Sigmoid colon (tissue), 7 donors: ENCODE measurements around the gene SIRT2. TPM values are rescaled to one million over a fixed set of nuclear protein-coding genes. Genes with fewer than 3 reads are reported as not detected.
A peak's percentile ranks its signal among the peaks of the same experiment; 100 is the strongest.
"Not testable (repeated sequence)": the region's sequence is repeated elsewhere in the genome, so short reads cannot be mapped to it uniquely, and the experiment has no call there.

Source experiments
- DNase-seq: peaks from one replicate; pipeline ENCODE4 v3.0.0-alpha.2; 2019
- H3K27ac ChIP-seq, 4 donors: fragments of 200-600 bp; sonication (generic); one replicate each; pipeline ENCODE4 v1.5.1; 2016 to 2019; ENCODE audit warnings: mild to moderate bottlenecking in 1 of 4
- H3K27me3 ChIP-seq, 3 donors: fragments of 200-600 bp; sonication (generic); one replicate each; pipeline ENCODE4 v1.5.1; 2019; ENCODE audit warnings: mild to moderate bottlenecking in 1 of 3
- H3K36me3 ChIP-seq, 4 donors: fragments of 200-600 bp; sonication (generic); one replicate each; pipeline ENCODE4 v1.5.1; 2016 to 2019
- H3K4me1 ChIP-seq, 4 donors: fragments of 200-600 bp; sonication (generic); one replicate each; pipeline ENCODE4 v1.5.1; 2017 to 2019
- H3K4me3 ChIP-seq, 4 donors: fragments of 200-600 bp; sonication (generic); one replicate each; pipeline ENCODE4 v1.5.1; 2017 to 2019; ENCODE audit warnings: mild to moderate bottlenecking in 2 of 4, moderate library complexity in 1 of 4
- H3K9me3 ChIP-seq, 4 donors: fragments of 200-600 bp in 3 of 4; sonication (generic) in 3 of 4; one replicate each; pipeline versions ENCODE4 v1.5.1 to v1.6.1; 2013 to 2019
- CTCF ChIP-seq, 4 experiments: fragments of 450-650 bp in 3 of 4; fragments of 200-600 bp in 1 of 4; IDR thresholded peaks; one replicate each; pipeline ENCODE4 v1.5.1; 2016 to 2019; ENCODE audit warnings: antibody characterized with exemption in 4 of 4, mild to moderate bottlenecking in 3 of 4, moderate library complexity in 2 of 4
- EP300 ChIP-seq, 4 donors: sonication (generic); formaldehyde crosslinking; IDR thresholded peaks; one replicate each; pipeline ENCODE4 v1.6.1; 2017; ENCODE audit warnings: antibody characterized with exemption in 4 of 4
- POLR2A ChIP-seq, 2 donors: fragments of 450-650 bp; IDR thresholded peaks; one replicate each; pipeline ENCODE4 v1.6.1; 2016; ENCODE audit warnings: antibody characterized with exemption in 2 of 2, mild to moderate bottlenecking in 2 of 2, moderate library complexity in 2 of 2
- POLR2AphosphoS5 ChIP-seq, 4 donors: sonication (generic); formaldehyde crosslinking; IDR thresholded peaks; one replicate each; pipeline ENCODE4 v1.6.1; 2017; ENCODE audit warnings: antibody characterized with exemption in 4 of 4
- WGBS, 2 donors: extraction: QIAGEN DNeasy Blood & Tissue Kit; methylation state at CpG; one replicate each; pipeline ENCODE4 v1.1.7; 2013; 5-methylcytosine and 5-hydroxymethylcytosine counted together
- intact Hi-C: fragments of 100-400 bp; cut with DNase I; formaldehyde crosslinking; loops from one replicate; pipeline ENCODE4 v1.15.1; 2023
- polyA plus RNA-seq, 3 donors: library from polyadenylated mRNA; stranded (reverse); fragments of 200-250 nt; gene quantifications; one replicate each; pipeline ENCODE4 v1.2.3, GENCODE V29; 2013
- total RNA-seq, 4 donors: library from RNA; depleted of rRNA; stranded (reverse); fragments of >200 nt; gene quantifications; one replicate each; pipeline ENCODE4 v1.1.0, GENCODE V29; 2016
- donor health status: healthy with polysubstance abuse.
- donor health status: Bipolar disorder and iron deficiency.
- donor health status: healthy.

The SIRT2 gene
- total and polyA plus RNA-seq, 7 donors = 36.2 to 92.7 (median 65.5) TPM

- no peaks in the 10 kb centered on the region for H3K27me3 ChIP-seq
- no peaks in the 10 kb centered on the region for H3K9me3 ChIP-seq
- peaks cover 0 to 53% (median 44%) of the 10 kb centered on the region in 4 donors for H3K4me1 ChIP-seq
- intact Hi-C loops = loop anchor here (1.0 to 10.0 kb wide), 4 partner anchors 69 to 186 kb away; partner anchors contain the start of gene ACTN4
- H3K27ac ChIP-seq = peak overlapping the region; percentile 88 to 98 (median 94)
- H3K4me3 ChIP-seq = peak overlapping the region; percentile 65 to 91 (median 76)
- H3K36me3 ChIP-seq = peaks cover 7 to 51% (median 28%) of the 10 kb centered on the region in 4 donors
- no peak for TF ChIP-seq CTCF (IDR thresholded peaks at IDR 0.05)
- no peak for TF ChIP-seq POLR2AphosphoS5 (IDR thresholded peaks at IDR 0.05)
- TF ChIP-seq EP300 (IDR thresholded peaks at IDR 0.05) = no peak
- TF ChIP-seq POLR2A (IDR thresholded peaks at IDR 0.05) = no peak
- WGBS, 2 donors = 1 to 3% methylated on average over 16 of the region's 16 CpGs
- peak; percentile 87 for DNase-seq
Observed at GRCh38 chr19:38831142-38831605, 68.2 kb downstream of the SIRT2 start.

GRCh38 chr19:38830039-38830733 is 69.2 kb downstream of the SIRT2 start:
- WGBS, 2 donors = 63 to 84% methylated on average over 4 of the region's 4 CpGs
- Histone ChIP-seq H3K4me3 (peak overlapping the region in 2 of 4 donors; percentile 80 to 91), H3K36me3 (peaks cover 7 to 49% (median 25%) of the 10 kb centered on the region in 4 donors), H3K4me1 (peaks cover 0 to 48% (median 34%) of the 10 kb centered on the region in 4 donors), H3K27me3 (no peaks in the 10 kb centered on the region), H3K9me3 (no peaks in the 10 kb centered on the region), H3K27ac (peak overlapping the region; percentile 88 to 98 (median 94))
- TF ChIP-seq POLR2AphosphoS5 (IDR thresholded peaks at IDR 0.05) (no peak), CTCF (IDR thresholded peaks at IDR 0.05) (no peak), POLR2A (IDR thresholded peaks at IDR 0.05) (no peak), EP300 (IDR thresholded peaks at IDR 0.05) (no peak)
- DNase-seq = no peak
- intact Hi-C loops = loop anchor here (5.0 to 10.0 kb wide), 3 partner anchors 93 to 185 kb away; partner anchors contain the start of gene ACTN4

GRCh38 chr19:38829203-38829602 is 70.2 kb downstream of the SIRT2 start:
- H3K27ac ChIP-seq, H3K9me3 ChIP-seq, DNase-seq, H3K4me3 ChIP-seq, H3K27me3 ChIP-seq, intact Hi-C loops: not testable (repeated sequence)
- WGBS, 2 donors = 88 to 94% methylated on average over 7 of the region's 7 CpGs
- Histone ChIP-seq H3K4me1 (peaks cover 0 to 39% (median 31%) of the 10 kb centered on the region in 4 donors), H3K36me3 (peaks cover 7 to 49% (median 25%) of the 10 kb centered on the region in 4 donors)

Other genes starting within 250 kb of the SIRT2 start
- gene CAPN12, start 155.1 kb downstream of the SIRT2 start, total RNA-seq = 1 to 10 TPM in 1 of 4 donors, under 1 TPM in 2, not detected in 1; 0.33 to 3.0 (median 0.54) TPM
- 10 to 100 TPM in 1 of 3 donors, 1 to 10 TPM in 2; 5.3 to 14.3 (median 6.0) TPM for gene CAPN12, start 155.1 kb downstream of the SIRT2 start, polyA plus RNA-seq
- not detected for gene LGALS7, start 126.1 kb downstream of the SIRT2 start, total RNA-seq
- gene LGALS7, start 126.1 kb downstream of the SIRT2 start, polyA plus RNA-seq = not detected
- 1 to 10 TPM in 1 of 4 donors, not detected in 3; 3.0 TPM for gene LGALS7B, start 110.4 kb downstream of the SIRT2 start, total RNA-seq
- 1 to 10 TPM in 1 of 3 donors, not detected in 2; 1.2 TPM for gene LGALS7B, start 110.4 kb downstream of the SIRT2 start, polyA plus RNA-seq
- gene LGALS4, start 86.7 kb downstream of the SIRT2 start, total RNA-seq = 10 to 100 TPM in 1 of 4 donors, 1 to 10 TPM in 2, under 1 TPM in 1; 0.33 to 13.2 (median 4.4) TPM
- 1,000 to 10,000 TPM; 2,620 to 9,832 (median 7,672) TPM for gene LGALS4, start 86.7 kb downstream of the SIRT2 start, polyA plus RNA-seq
- 100 to 1,000 TPM in 3 of 4 donors, 10 to 100 TPM in 1; 99.5 to 149 (median 120) TPM for gene ECH1, start 67.8 kb downstream of the SIRT2 start, total RNA-seq
- gene ECH1, start 67.8 kb downstream of the SIRT2 start, polyA plus RNA-seq = 100 to 1,000 TPM; 348 to 548 (median 422) TPM
- 100 to 1,000 TPM; 140 to 201 (median 171) TPM for gene HNRNPL, start 49.6 kb downstream of the SIRT2 start, total RNA-seq
- gene HNRNPL, start 49.6 kb downstream of the SIRT2 start, polyA plus RNA-seq = 100 to 1,000 TPM; 115 to 206 (median 129) TPM
- gene RINL, start 21.3 kb downstream of the SIRT2 start, total RNA-seq = 10 to 100 TPM in 1 of 4 donors, 1 to 10 TPM in 3; 3.5 to 15.8 (median 4.7) TPM
- gene RINL, start 21.3 kb downstream of the SIRT2 start, polyA plus RNA-seq = 10 to 100 TPM in 1 of 3 donors, 1 to 10 TPM in 2; 3.7 to 17.6 (median 4.8) TPM
- 10 to 100 TPM; 13.8 to 20.2 (median 16.9) TPM for gene NFKBIB, start 351 bp upstream of the SIRT2 start, total RNA-seq
- 10 to 100 TPM; 28.8 to 63.9 (median 45.8) TPM for gene NFKBIB, start 351 bp upstream of the SIRT2 start, polyA plus RNA-seq
- gene CCER2, start 12.6 kb upstream of the SIRT2 start, total RNA-seq = 1 to 10 TPM in 1 of 4 donors, under 1 TPM in 1, not detected in 2; 0.83 to 1.1 TPM
- under 1 TPM in 1 of 3 donors, not detected in 2; 0.90 TPM for gene CCER2, start 12.6 kb upstream of the SIRT2 start, polyA plus RNA-seq
- gene SARS2, start 31.1 kb upstream of the SIRT2 start, total RNA-seq = 10 to 100 TPM in 2 of 4 donors, 1 to 10 TPM in 2; 7.4 to 32.7 (median 12.2) TPM
- gene SARS2, start 31.1 kb upstream of the SIRT2 start, polyA plus RNA-seq = 10 to 100 TPM; 14.4 to 38.9 (median 15.3) TPM
- gene MRPS12, start 31.3 kb upstream of the SIRT2 start, total RNA-seq = 10 to 100 TPM; 25.0 to 30.7 (median 27.5) TPM
- gene MRPS12, start 31.3 kb upstream of the SIRT2 start, polyA plus RNA-seq = 10 to 100 TPM; 58.9 to 74.4 (median 73.2) TPM
- 10 to 100 TPM; 20.3 to 28.6 (median 25.9) TPM for gene FBXO17, start 76.1 kb upstream of the SIRT2 start, total RNA-seq
- 1 to 10 TPM; 1.6 to 4.8 (median 3.3) TPM for gene FBXO17, start 76.1 kb upstream of the SIRT2 start, polyA plus RNA-seq
- 10 to 100 TPM in 1 of 4 donors, 1 to 10 TPM in 3; 3.0 to 17.7 (median 3.7) TPM for gene FBXO27, start 132.9 kb upstream of the SIRT2 start, total RNA-seq
- gene FBXO27, start 132.9 kb upstream of the SIRT2 start, polyA plus RNA-seq = 1 to 10 TPM in 2 of 3 donors, under 1 TPM in 1; 0.23 to 1.3 (median 1.2) TPM
- gene ACP7, start 184.8 kb upstream of the SIRT2 start, total RNA-seq = not detected
- gene ACP7, start 184.8 kb upstream of the SIRT2 start, polyA plus RNA-seq = not detected
- gene PAK4, start 226.2 kb upstream of the SIRT2 start, total RNA-seq = 10 to 100 TPM in 2 of 4 donors, 1 to 10 TPM in 2; 6.2 to 27.1 (median 9.3) TPM
- 10 to 100 TPM; 42.1 to 62.0 (median 45.0) TPM for gene PAK4, start 226.2 kb upstream of the SIRT2 start, polyA plus RNA-seq